NB4 (cell line): ENCODE data around the gene ROBO1.

Source experiments
- CTCF ChIP-seq: IDR thresholded peaks from one replicate; pipeline ENCODE4 v1.5.1; 2012; ENCODE audit warnings: low read depth, low read length
- MAX ChIP-seq: IDR thresholded peaks from 2 replicates; pipeline ENCODE4 v1.6.1; 2011; ENCODE audit warnings: low read depth, low read length
- MYC ChIP-seq: IDR thresholded peaks from 2 replicates; pipeline ENCODE4 v1.6.1; 2011; ENCODE audit warnings: low read depth, low read length
- POLR2A ChIP-seq: IDR thresholded peaks from 2 replicates; pipeline ENCODE4 v1.6.1; 2011; ENCODE audit warnings: mild to moderate bottlenecking; ENCODE audit not compliant: insufficient read length; ENCODE audit errors: extremely low read depth

DNA sequence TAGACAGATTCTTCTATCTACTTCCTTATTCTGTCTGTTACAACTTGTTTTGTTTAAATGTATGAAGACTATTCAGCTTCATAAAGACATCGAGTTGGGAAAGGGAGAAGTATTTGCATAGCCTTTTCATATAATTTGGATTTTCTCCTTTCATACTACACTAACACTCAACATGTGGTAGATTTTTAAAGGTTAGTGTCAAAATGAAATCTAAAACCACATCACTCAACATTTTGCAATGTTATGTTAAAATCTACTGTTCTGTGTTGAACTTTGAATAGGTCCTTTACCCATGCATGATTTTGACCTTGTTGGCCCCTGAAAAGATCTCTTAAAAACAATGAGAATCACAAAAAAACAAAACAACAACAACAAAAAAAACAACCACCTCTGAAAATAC, 860.9 kb downstream of the ROBO1 start:
- TF ChIP-seq CTCF (no peak), POLR2A (no peak), MYC (no peak), MAX (no peak)
